BE2C (cell line): Measurements from ENCODE around the gene MCC.

ENCODE experiments used
- DNase-seq: peaks from one replicate; pipeline ENCODE4 v3.0.0-alpha.2; 2020
- H3K27me3 ChIP-seq: fragments of 250-450 bp; sonication (Bioruptor Pico); 2 replicates; pipeline ENCODE4 v1.5.1; 2020; ENCODE audit warnings: mild to moderate bottlenecking
- H3K36me3 ChIP-seq: fragments of 250-450 bp; sonication (Bioruptor Pico); 2 replicates; pipeline ENCODE4 v1.5.1; 2020; ENCODE audit warnings: mild to moderate bottlenecking
- H3K4me1 ChIP-seq: fragments of 250-450 bp; sonication (Bioruptor Pico); 2 replicates; pipeline ENCODE4 v1.5.1; 2020
- H3K4me3 ChIP-seq: 2 replicates; pipeline ENCODE4 v1.5.1; 2011; ENCODE audit warnings: low read depth, low read length
- H3K9me3 ChIP-seq: fragments of 250-450 bp; sonication (Bioruptor Pico); 2 replicates; pipeline ENCODE4 v1.5.1; 2020
- TF ChIP-seq, protein P1 (sequence below): IDR thresholded peaks from 2 replicates; pipeline ENCODE4 v1.5.1; 2012; ENCODE audit warnings: mild to moderate bottlenecking, low read depth, low read length

MCC gene

DNA sequence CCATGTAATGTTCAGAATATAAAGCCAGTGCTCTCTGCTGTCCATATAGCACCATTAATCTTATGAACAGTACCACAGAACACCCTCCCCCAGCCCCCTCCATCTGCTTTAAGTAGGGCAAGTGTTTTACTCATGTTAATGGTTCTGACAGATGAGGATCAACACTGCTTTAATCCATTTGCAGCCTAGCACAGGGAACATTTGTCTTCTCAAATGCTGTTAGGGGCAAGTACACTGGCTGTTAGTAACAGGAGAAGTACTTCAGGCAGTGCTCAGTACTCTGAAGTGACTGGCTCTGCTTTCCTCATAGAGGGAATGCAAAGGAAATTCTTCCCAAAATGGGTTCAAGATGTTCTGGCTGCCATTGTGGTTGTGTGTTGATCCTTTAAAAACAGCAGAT is 309.1 kb downstream of the MCC start:
- Histone ChIP-seq H3K27me3 (no peaks in the 10 kb centered on the region), H3K4me3 (no peak overlapping the region), H3K9me3 (no peaks in the 10 kb centered on the region), H3K36me3 (peaks cover 7% of the 10 kb centered on the region; the same call in 1 of the 2 replicates), H3K4me1 (peaks cover 80% of the 10 kb centered on the region)
- DNase-seq, result peak; percentile 70
- TF ChIP-seq, protein P1, sequence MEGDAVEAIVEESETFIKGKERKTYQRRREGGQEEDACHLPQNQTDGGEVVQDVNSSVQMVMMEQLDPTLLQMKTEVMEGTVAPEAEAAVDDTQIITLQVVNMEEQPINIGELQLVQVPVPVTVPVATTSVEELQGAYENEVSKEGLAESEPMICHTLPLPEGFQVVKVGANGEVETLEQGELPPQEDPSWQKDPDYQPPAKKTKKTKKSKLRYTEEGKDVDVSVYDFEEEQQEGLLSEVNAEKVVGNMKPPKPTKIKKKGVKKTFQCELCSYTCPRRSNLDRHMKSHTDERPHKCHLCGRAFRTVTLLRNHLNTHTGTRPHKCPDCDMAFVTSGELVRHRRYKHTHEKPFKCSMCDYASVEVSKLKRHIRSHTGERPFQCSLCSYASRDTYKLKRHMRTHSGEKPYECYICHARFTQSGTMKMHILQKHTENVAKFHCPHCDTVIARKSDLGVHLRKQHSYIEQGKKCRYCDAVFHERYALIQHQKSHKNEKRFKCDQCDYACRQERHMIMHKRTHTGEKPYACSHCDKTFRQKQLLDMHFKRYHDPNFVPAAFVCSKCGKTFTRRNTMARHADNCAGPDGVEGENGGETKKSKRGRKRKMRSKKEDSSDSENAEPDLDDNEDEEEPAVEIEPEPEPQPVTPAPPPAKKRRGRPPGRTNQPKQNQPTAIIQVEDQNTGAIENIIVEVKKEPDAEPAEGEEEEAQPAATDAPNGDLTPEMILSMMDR, result no peak

DNA sequence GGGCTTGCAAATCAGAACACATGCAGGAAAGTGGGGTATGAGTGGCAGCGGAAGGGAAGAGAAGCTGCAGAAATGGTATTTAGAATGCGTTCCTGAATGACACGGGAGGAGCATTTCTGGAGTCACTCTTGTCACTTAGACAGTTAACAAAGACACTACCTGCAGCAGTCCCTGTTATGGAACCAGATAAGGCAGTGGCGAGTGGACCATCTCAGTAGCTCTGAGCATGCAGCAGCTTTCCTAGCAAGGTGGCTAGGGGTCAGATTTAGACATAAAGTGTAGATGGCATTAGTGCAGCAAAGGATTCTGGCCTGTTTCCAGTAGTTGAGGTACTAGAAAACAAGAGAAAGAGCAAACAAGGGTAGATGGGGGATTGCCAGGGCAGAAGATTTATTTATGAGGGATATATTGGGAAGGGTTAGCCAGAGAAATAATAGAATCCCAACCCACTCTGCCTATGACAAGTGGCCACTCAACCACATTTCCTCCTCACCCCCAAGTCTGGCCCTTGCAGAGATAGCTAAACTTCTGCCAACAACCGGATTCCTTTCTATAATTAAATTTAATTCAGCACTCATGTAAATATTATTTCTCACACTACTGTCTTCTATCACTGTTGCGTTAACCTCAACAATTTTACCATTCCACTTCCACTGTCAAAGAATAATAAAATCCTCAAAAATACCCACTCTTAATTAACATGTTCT is 310.0 kb downstream of the MCC start:
- no peak for DNase-seq
- H3K36me3 ChIP-seq, result peaks cover 12% of the 10 kb centered on the region
- H3K4me3 ChIP-seq, result no peak overlapping the region
- peaks cover 77% of the 10 kb centered on the region for H3K4me1 ChIP-seq
- H3K27me3 ChIP-seq, result no peaks in the 10 kb centered on the region
- TF ChIP-seq, protein P1, result no peak
- H3K9me3 ChIP-seq, result no peaks in the 10 kb centered on the region

DNA sequence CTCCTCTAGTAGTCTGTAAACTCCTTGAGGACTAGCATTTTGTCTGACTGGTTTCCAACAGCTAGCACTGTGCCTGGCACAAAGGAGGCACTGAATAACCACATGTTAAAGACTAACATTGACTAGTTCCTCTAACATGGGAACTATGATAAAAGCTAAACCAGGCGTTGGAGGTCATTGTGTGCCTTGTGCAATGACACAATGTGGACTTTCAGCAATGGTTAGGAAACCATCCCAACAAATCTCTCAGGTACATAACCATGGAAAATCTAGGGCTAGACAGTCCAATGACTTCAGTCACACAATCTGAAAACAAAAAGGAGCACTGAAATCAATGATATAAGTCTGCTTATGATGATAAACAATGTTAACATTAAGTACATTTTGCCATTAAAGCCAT is 311.0 kb downstream of the MCC start:
- Histone ChIP-seq H3K9me3 (no peaks in the 10 kb centered on the region), H3K4me3 (no peak overlapping the region)
- TF ChIP-seq, protein P1, result no peak

DNA sequence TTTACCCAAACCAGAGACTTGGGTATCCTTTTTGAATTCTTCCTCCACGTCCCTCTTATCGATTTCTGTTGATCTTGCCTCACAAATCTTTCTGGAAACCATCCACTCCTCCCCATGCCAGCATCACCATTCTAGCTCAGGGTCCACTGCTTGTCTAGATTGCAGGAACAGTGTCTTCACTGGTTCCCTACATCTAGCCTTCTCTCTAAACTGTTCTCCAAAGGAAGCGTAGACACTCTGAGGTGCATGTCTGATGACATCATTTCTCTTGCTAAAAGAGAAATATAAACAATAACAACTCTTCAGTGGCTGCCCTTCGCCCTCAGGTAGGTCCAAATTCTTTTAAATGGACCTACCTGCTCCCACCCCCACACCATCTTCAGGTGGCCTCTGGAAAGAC is 311.5 kb downstream of the MCC start:
- Histone ChIP-seq H3K4me1 (peaks cover 76% of the 10 kb centered on the region), H3K4me3 (no peak overlapping the region), H3K9me3 (no peaks in the 10 kb centered on the region), H3K27me3 (no peaks in the 10 kb centered on the region), H3K36me3 (peaks cover 12% of the 10 kb centered on the region)
- TF ChIP-seq, protein P1, result no peak
- no peak for DNase-seq

More for the DNA sequence above, 311.0 kb downstream of the MCC start:
- no peak for DNase-seq
- peaks cover 12% of the 10 kb centered on the region for H3K36me3 ChIP-seq
- no peaks in the 10 kb centered on the region for H3K27me3 ChIP-seq
- peaks cover 76% of the 10 kb centered on the region for H3K4me1 ChIP-seq

DNA sequence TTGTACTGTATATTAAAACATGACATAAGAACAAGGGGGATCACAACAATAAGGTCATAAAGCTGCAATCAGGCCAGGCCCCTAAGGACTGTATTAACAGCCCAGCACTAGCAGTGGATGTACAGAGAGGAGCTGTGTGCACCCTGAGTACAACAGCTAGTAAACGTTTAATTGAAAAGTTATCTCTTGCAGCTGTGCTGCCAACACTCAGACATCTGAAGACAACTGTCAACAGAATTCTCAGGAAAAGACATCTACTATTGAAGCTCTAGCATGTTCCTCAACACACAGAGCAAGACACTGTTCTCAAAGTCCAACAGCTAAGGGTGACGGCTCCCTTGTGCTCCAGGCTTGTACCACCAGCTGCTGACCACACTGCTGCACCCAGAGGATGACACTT is 312.1 kb downstream of the MCC start:
- H3K9me3 ChIP-seq, result no peaks in the 10 kb centered on the region
- H3K4me3 ChIP-seq, result no peak overlapping the region
- H3K4me1 ChIP-seq, result peaks cover 76% of the 10 kb centered on the region
- H3K36me3 ChIP-seq, result peaks cover 12% of the 10 kb centered on the region
- no peak for DNase-seq
- TF ChIP-seq, protein P1, result no peak
- H3K27me3 ChIP-seq, result no peaks in the 10 kb centered on the region

DNA sequence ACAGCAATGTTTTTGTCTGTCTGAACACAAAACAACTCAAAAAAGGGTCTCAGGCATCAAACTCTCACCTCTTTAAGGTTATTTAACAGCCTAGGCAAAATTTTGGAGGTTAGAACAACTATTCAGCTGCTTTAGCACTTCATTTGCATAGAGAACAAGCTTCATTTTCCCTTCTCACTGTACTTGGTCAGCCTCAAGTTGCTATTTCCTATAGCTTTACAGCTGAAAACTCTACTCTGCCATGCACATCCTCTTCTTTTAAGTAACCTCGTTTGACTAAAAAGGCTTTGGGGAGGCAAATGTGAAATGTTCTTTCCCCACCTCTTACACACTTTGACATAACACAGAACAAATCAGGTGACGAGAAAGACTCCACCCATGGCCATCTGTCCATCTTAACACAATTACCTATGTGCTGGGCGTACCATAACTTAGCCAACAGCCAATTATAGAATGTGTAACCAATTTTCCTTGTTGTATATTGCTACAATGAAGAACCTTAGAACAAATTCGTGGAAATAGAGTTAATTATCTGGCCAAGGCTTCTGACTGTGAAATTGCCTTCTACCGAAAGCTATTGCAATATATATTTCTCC is 315.9 kb downstream of the MCC start:
- no peak for DNase-seq
- TF ChIP-seq, protein P1, result no peak
- Histone ChIP-seq H3K4me3 (no peak overlapping the region), H3K4me1 (peaks cover 56% of the 10 kb centered on the region), H3K27me3 (no peaks in the 10 kb centered on the region), H3K9me3 (no peaks in the 10 kb centered on the region), H3K36me3 (peaks cover 12% of the 10 kb centered on the region)
